ENCODE measurements around the gene TMEM150B. TPM values are rescaled to one million over a fixed set of nuclear protein-coding genes. Genes with fewer than 3 reads are reported as not detected.

TMEM150B gene
- total and polyA plus RNA-seq, 2 experiments from 2014 or later = 0.29 TPM; not detected in 1

DNA sequence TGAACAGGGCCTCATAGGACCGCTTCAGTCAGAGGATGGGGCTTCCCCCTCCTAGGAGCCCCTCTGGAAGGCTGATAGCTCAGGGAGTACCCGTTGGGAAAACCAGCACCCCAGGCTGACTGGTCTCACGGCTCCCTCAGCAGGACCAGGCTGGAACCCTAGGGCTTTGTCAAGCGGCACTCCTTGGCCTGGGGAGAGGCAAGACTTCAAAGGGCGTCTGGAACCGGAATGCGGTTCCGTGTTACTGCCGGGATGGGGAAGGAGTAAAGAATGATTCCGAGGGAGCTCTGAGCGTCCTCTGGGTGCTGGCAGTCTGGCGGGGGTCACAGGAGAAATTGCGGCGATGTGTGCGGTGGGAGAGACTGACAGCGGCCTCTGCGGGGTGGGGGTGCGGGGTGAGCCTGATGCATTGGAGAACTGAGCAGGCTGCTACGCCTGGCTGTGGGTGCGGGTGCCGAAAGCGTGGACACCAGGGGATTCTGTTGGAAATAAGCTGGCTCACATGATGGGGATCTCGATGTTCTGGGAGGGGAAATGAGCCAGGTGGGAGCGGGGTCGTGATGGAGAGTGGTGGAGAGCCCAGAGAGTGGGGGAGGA is 27.5 kb upstream of the TMEM150B start:
- H2AFZ ChIP-seq = no peak overlapping the region
- no peaks in the 10 kb centered on the region for H3K9me3 Mint-ChIP-seq
- no peak overlapping the region for H3K27ac Mint-ChIP-seq
- H3K4me3 ChIP-seq = peak overlapping the region; percentile 75; the same call in 1 of the 2 replicates
- peaks cover 51% of the 10 kb centered on the region for H3K4me1 Mint-ChIP-seq
- ATAC-seq = no peak
- no peak for DNase-seq (ENCODE audit: low spot score)
- no peaks in the 10 kb centered on the region for H3K9me2 ChIP-seq (ENCODE audit: insufficient read depth)
- no peaks in the 10 kb centered on the region for H3K79me2 ChIP-seq (replicated peaks; ENCODE audit: insufficient read depth)
- peaks cover 30% of the 10 kb centered on the region for H3F3A ChIP-seq (replicated peaks; ENCODE audit: low read depth)
- peak overlapping the region; percentile 91; the same call in 1 of the 2 replicates for H3K4me2 ChIP-seq
- no peak overlapping the region for H3K27ac ChIP-seq (ENCODE audit: low read depth)
- TF ChIP-seq ZNF462 (CRISPR knock-in tag; IDR thresholded peaks at IDR 0.05) = no peak
- TF ChIP-seq JUNB (IDR thresholded peaks at IDR 0.05; ENCODE audit: unreplicated experiment) = no peak
- TF ChIP-seq ZNF331 (CRISPR knock-in tag; IDR thresholded peaks at IDR 0.05; ENCODE audit: low read depth) = no peak
- no peak for TF ChIP-seq ZNF114 (CRISPR knock-in tag; IDR thresholded peaks at IDR 0.05)
- TF ChIP-seq EZH2phosphoT487 (IDR thresholded peaks at IDR 0.05; ENCODE audit: unreplicated experiment) = no peak
- TF ChIP-seq ETS1 (IDR thresholded peaks at IDR 0.05) = no peak
- 0 out of 3 replicates have a peak, but pooled peaks cover 4% of the 10 kb centered on the region for H3K36me3 Mint-ChIP-seq (ENCODE audit: low read depth)
- H3K36me3 ChIP-seq (ENCODE audit: insufficient read depth) = no peaks in the 10 kb centered on the region
- peaks cover 39% of the 10 kb centered on the region for H3K4me1 ChIP-seq (ENCODE audit: insufficient read depth)
- H3K27me3 ChIP-seq (ENCODE audit: insufficient read depth) = peaks cover 63% of the 10 kb centered on the region
- peak overlapping the region; percentile 72 for H3K4me3 Mint-ChIP-seq
- H3K27me3 Mint-ChIP-seq (ENCODE audit: insufficient read depth, low read depth, poor library complexity) = peaks cover 70% of the 10 kb centered on the region
- no peaks in the 10 kb centered on the region for H4K20me1 ChIP-seq (replicated peaks; ENCODE audit: insufficient read depth)

Data from GM23338 (cell line).